ENCODE results near the gene TIMM8A.
"Not testable (repeated sequence)": the region's sequence is repeated elsewhere in the genome, so short reads cannot be mapped to it uniquely, and the experiment has no call there.

Gene TIMM8A

GRCh38 chrX:101357166-101357795, 8.7 kb upstream of the TIMM8A start:
- no peak for DNase-seq

- DNase-seq, result no peak
Measured at GRCh38 chrX:101349193-101349562, 636 bp upstream of the TIMM8A start.

GRCh38 chrX:101347859-101348451, 587 bp downstream of the TIMM8A start:
- no peak for DNase-seq

- DNase-seq, result no peak
Measured at GRCh38 chrX:101337776-101338271, 10.7 kb downstream of the TIMM8A start.

- DNase-seq, result not testable (repeated sequence)
Measured at GRCh38 chrX:101334310-101334709, 14.2 kb downstream of the TIMM8A start.

- not testable (repeated sequence) for DNase-seq
Measured at GRCh38 chrX:101326600-101326999, 21.9 kb downstream of the TIMM8A start.

- no peak for DNase-seq
Measured at GRCh38 chrX:101303790-101304189, 44.8 kb downstream of the TIMM8A start.
